Measurements from ENCODE around the gene OR2T6.

GRCh38 chr1:248393050-248393449, 17.5 kb downstream of the OR2T6 start:
- TF ChIP-seq TSHZ1 (tag by site-specific recombination; IDR thresholded peaks at IDR 0.05; ENCODE audit: borderline replicate concordance) (no peak), ZNF660 (tag by site-specific recombination; IDR thresholded peaks at IDR 0.05) (no peak), CTCF (tag by site-specific recombination; IDR thresholded peaks at IDR 0.05) (no peak), ZIC2 (tag by site-specific recombination; IDR thresholded peaks at IDR 0.05) (no peak), ZNF707 (tag by site-specific recombination; IDR thresholded peaks at IDR 0.05) (no peak), PBX3 (CRISPR knock-in tag; IDR thresholded peaks at IDR 0.05) (no peak), YY1 (tag by site-specific recombination; IDR thresholded peaks at IDR 0.05) (no peak), REST (tag by site-specific recombination; IDR thresholded peaks at IDR 0.05) (no peak), ZNF501 (tag by site-specific recombination; IDR thresholded peaks at IDR 0.05) (no peak), ZNF292 (tag by site-specific recombination; IDR thresholded peaks at IDR 0.05; ENCODE audit: borderline replicate concordance, low read depth) (no peak), ZNF530 (tag by site-specific recombination; IDR thresholded peaks at IDR 0.05; ENCODE audit: low read depth) (no peak), ZNF324 (tag by site-specific recombination; IDR thresholded peaks at IDR 0.05) (no peak)

Data from HEK293 (cell line).